ENCODE results near the gene RTF1.

DNA sequence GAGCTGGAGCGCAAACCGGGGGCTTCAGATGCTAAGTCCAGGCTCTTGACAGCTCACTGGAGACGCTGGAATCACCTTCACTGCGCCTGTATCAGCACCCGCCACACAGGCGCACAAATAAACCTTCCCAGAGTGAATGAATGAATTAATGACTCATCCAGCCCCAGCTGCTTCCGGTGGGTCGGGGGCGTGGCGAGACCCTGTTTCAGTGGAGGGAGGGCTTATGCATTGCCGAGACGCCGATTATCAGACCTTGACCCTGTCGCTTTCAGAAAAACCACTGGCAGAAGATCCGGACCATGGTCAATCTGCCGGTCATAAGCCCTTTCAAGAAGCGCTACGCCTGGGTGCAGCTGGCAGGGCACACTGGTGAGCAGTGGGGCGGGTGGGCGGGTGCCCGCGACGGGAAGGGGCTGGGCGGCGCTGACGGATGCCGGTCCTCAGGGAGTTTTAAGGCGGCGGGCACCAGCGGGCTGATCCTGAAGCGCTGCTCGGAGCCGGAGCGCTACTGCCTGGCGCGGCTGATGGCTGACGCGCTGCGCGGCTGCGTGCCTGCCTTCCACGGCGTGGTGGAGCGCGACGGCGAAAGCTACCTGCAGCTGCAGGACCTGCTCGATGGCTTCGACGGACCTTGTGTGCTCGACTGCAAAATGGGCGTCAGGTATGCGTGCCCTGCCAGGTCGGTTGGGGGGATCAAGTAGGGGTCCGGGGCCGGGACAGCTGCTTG, 84.5 kb downstream of the RTF1 start:
- TF ChIP-seq GATA3 (IDR thresholded peaks at IDR 0.05; ENCODE audit: low read depth, low read length) (no peak), GATA2 (IDR thresholded peaks at IDR 0.05; ENCODE audit: low read depth, low read length) (no peak)

All from SH-SY5Y (cell line).